Smooth muscle cell (in vitro differentiated cells): Measurements from ENCODE around the gene PLPP2. TPM values are rescaled to one million over a fixed set of nuclear protein-coding genes. Genes with fewer than 3 reads are reported as not detected.

ENCODE experiments used
- DNase-seq: peaks from one replicate; lab custom pipeline; 2025; ENCODE audit not compliant: unreplicated experiment; lab: John Stamatoyannopoulos, UW
- H2AFZ ChIP-seq: fragments of 200-600 bp; sonication (generic); 2 replicates; pipeline ENCODE4 v1.6.0; 2016; ENCODE audit warnings: antibody characterized with exemption, low read depth, mild to moderate bottlenecking
- H3F3A ChIP-seq: fragments of 200-600 bp; sonication (generic); 2 replicates; pipeline ENCODE4 v1.6.0; 2017; ENCODE audit warnings: antibody characterized with exemption, low read depth
- H3K27ac ChIP-seq: fragments of 200-600 bp; sonication (generic); 2 replicates; pipeline ENCODE4 v1.5.1; 2016; ENCODE audit warnings: low read depth, mild to moderate bottlenecking
- H3K27me3 ChIP-seq: fragments of 200-600 bp; sonication (generic); 2 replicates; pipeline ENCODE4 v1.6.1; 2016; ENCODE audit warnings: low read depth, mild to moderate bottlenecking
- H3K36me3 ChIP-seq: fragments of 200-600 bp; sonication (generic); 2 replicates; pipeline ENCODE4 v1.5.1; 2016; ENCODE audit warnings: low read depth
- H3K4me1 ChIP-seq: fragments of 200-600 bp; sonication (generic); 2 replicates; pipeline ENCODE4 v1.5.1; 2016; ENCODE audit warnings: low read depth
- H3K4me2 ChIP-seq: fragments of 200-600 bp; sonication (generic); 2 replicates; pipeline ENCODE4 v1.6.0; 2016; ENCODE audit warnings: mild to moderate bottlenecking
- H3K4me3 ChIP-seq: fragments of 200-600 bp; sonication (generic); 2 replicates; pipeline ENCODE4 v1.5.1; 2016; ENCODE audit warnings: mild to moderate bottlenecking
- H3K79me2 ChIP-seq: fragments of 200-600 bp; sonication (generic); 2 replicates; pipeline ENCODE4 v1.6.0; 2016; ENCODE audit warnings: low read depth, mild to moderate bottlenecking
- H3K9ac ChIP-seq: fragments of 200-600 bp; sonication (generic); 2 replicates; pipeline ENCODE4 v1.6.0; 2016; ENCODE audit warnings: low read depth
- H3K9me3 ChIP-seq: fragments of 200-600 bp; sonication (generic); replicated peaks from 2 replicates; pipeline ENCODE4 v1.5.1; 2016; ENCODE audit warnings: low read depth
- H4K20me1 ChIP-seq: fragments of 200-600 bp; sonication (generic); 2 replicates; pipeline ENCODE4 v1.6.0; 2016; ENCODE audit warnings: low read depth
- CTCF ChIP-seq: fragments of 200-600 bp; sonication (generic); IDR thresholded peaks from 2 replicates; pipeline ENCODE4 v1.5.1; 2017; ENCODE audit warnings: borderline replicate concordance, mild to moderate bottlenecking, antibody characterized with exemption; ENCODE audit not compliant: insufficient read depth, poor library complexity, severe bottlenecking
- WGBS: methylation state at CpG from one replicate; pipeline ENCODE4 v1.1.7; 2016; ENCODE audit warnings: low lambda C conversion rate; 5-methylcytosine and 5-hydroxymethylcytosine counted together
- polyA plus RNA-seq: library from polyadenylated mRNA; unstranded; fragments of >200 nt; fragmentation: Nextera tagmentation; extraction: Ambion mirVana; gene quantifications from 2 replicates; pipeline ENCODE4 v1.2.1, GENCODE V29; 2016
- total RNA-seq: library from RNA; depleted of rRNA; stranded (reverse); fragments of >200 nt; gene quantifications from 2 replicates; pipeline ENCODE4 v1.2.3, GENCODE V29; 2014

The PLPP2 gene
- total and polyA plus RNA-seq, 2 experiments from 2014 or later, result 4.8 to 6.2 TPM

- H2AFZ ChIP-seq, result no peak overlapping the region
- no peak overlapping the region for H3K27ac ChIP-seq
- H3K4me2 ChIP-seq, result no peak overlapping the region
- no peaks in the 10 kb centered on the region for H3F3A ChIP-seq
- peaks cover 87% of the 10 kb centered on the region for H4K20me1 ChIP-seq
- no peaks in the 10 kb centered on the region for H3K9me3 ChIP-seq
- H3K4me3 ChIP-seq, result no peak overlapping the region
- TF ChIP-seq CTCF, result no peak
- no peaks in the 10 kb centered on the region for H3K4me1 ChIP-seq
- H3K79me2 ChIP-seq, result peaks cover 70% of the 10 kb centered on the region
- no peaks in the 10 kb centered on the region for H3K27me3 ChIP-seq
- no peak overlapping the region for H3K9ac ChIP-seq
- H3K36me3 ChIP-seq, result no peaks in the 10 kb centered on the region
- 97% methylated on average over 5 of the region's 5 CpGs for WGBS
- no peak for DNase-seq
These were observed 27.2 kb upstream of the PLPP2 start for GRCh38 chr19:318509-318774.

- no peaks in the 10 kb centered on the region for H3F3A ChIP-seq
- no peak overlapping the region for H3K9ac ChIP-seq
- peaks cover 85% of the 10 kb centered on the region for H4K20me1 ChIP-seq
- H3K27me3 ChIP-seq, result no peaks in the 10 kb centered on the region
- TF ChIP-seq CTCF, result no peak
- no peak overlapping the region for H2AFZ ChIP-seq
- H3K36me3 ChIP-seq, result no peaks in the 10 kb centered on the region
- no peak overlapping the region for H3K27ac ChIP-seq
- H3K9me3 ChIP-seq, result no peaks in the 10 kb centered on the region
- H3K4me3 ChIP-seq, result no peak overlapping the region
- no peak overlapping the region for H3K4me2 ChIP-seq
- peaks cover 65% of the 10 kb centered on the region for H3K79me2 ChIP-seq
- H3K4me1 ChIP-seq, result no peaks in the 10 kb centered on the region
- DNase-seq, result no peak
- WGBS, result 96% methylated on average over 10 of the region's 10 CpGs
These were observed 26.7 kb upstream of the PLPP2 start for GRCh38 chr19:317710-318508.

- no peak overlapping the region for H3K27ac ChIP-seq
- H3K9ac ChIP-seq, result no peak overlapping the region
- no peaks in the 10 kb centered on the region for H3K9me3 ChIP-seq
- no peaks in the 10 kb centered on the region for H3F3A ChIP-seq
- no peak for TF ChIP-seq CTCF
- no peak for DNase-seq
- H3K4me3 ChIP-seq, result no peak overlapping the region
- no peaks in the 10 kb centered on the region for H3K36me3 ChIP-seq
- peaks cover 54% of the 10 kb centered on the region for H3K79me2 ChIP-seq
- no peak overlapping the region for H3K4me2 ChIP-seq
- no peaks in the 10 kb centered on the region for H3K4me1 ChIP-seq
- no peak overlapping the region for H2AFZ ChIP-seq
- H4K20me1 ChIP-seq, result peaks cover 82% of the 10 kb centered on the region
- no peaks in the 10 kb centered on the region for H3K27me3 ChIP-seq
- 99% methylated on average over 8 of the region's 8 CpGs for WGBS
These were observed 24.6 kb upstream of the PLPP2 start for GRCh38 chr19:315811-316210.

- DNase-seq, result no peak
- H4K20me1 ChIP-seq, result peaks cover 83% of the 10 kb centered on the region
- no peak overlapping the region for H3K27ac ChIP-seq
- H3K4me2 ChIP-seq, result no peak overlapping the region
- H3K4me1 ChIP-seq, result no peaks in the 10 kb centered on the region
- H3K9ac ChIP-seq, result no peak overlapping the region
- H3K9me3 ChIP-seq, result no peaks in the 10 kb centered on the region
- peaks cover 39% of the 10 kb centered on the region for H3K79me2 ChIP-seq
- H2AFZ ChIP-seq, result no peak overlapping the region
- H3K36me3 ChIP-seq, result no peaks in the 10 kb centered on the region
- no peak for TF ChIP-seq CTCF
- no peak overlapping the region for H3K4me3 ChIP-seq
- no peaks in the 10 kb centered on the region for H3F3A ChIP-seq
- WGBS, result 97% methylated on average over 22 of the region's 22 CpGs
- H3K27me3 ChIP-seq, result no peaks in the 10 kb centered on the region
These were observed 23.0 kb upstream of the PLPP2 start for GRCh38 chr19:313988-314815.
